ENCODE results near the gene FAM83E. TPM values are rescaled to one million over a fixed set of nuclear protein-coding genes. Genes with fewer than 3 reads are reported as not detected.
A peak's percentile ranks its signal among the peaks of the same experiment; 100 is the strongest.

The FAM83E gene
- total RNA-seq, 4 donors from 2014 or later, result 0.15 TPM; not detected in 3

GRCh38 chr19:48609571-48610108 lies 5.2 kb downstream of the FAM83E start:
- in situ Hi-C loops (cut with MboI; ENCODE audit: low sequenced_read_pairs in 4 of 4), result no loop called here
- no peak for TF ChIP-seq POLR2A (IDR thresholded peaks at IDR 0.05)
- TF ChIP-seq CTCF (IDR thresholded peaks at IDR 0.05 in 4 of 5, conservative IDR thresholded peaks at IDR 0.05 in 1 of 5), result no peak

GRCh38 chr19:48608798-48609263 lies 6.0 kb downstream of the FAM83E start:
- Histone ChIP-seq H3K4me1 (peaks cover 8 to 12% of the 10 kb centered on the region in 2 donors), H3K27me3 (no peaks in the 10 kb centered on the region), H3K27ac (no peak overlapping the region), H3K36me3 (no peaks in the 10 kb centered on the region), H3K4me3 (no peak overlapping the region), H3K9me3 (no peaks in the 10 kb centered on the region)
- no peak for DNase-seq
- no peak for ATAC-seq
- TF ChIP-seq CTCF (IDR thresholded peaks at IDR 0.05 in 4 of 5, conservative IDR thresholded peaks at IDR 0.05 in 1 of 5) (peak in 1 of 5 experiments; percentile 16), POLR2A (IDR thresholded peaks at IDR 0.05) (no peak)
- intact Hi-C loops (cut with DNase I; ENCODE audit: low total_unique reads), result no loop called here
- in situ Hi-C loops (cut with MboI; ENCODE audit: low sequenced_read_pairs in 4 of 4), result no loop called here

More at GRCh38 chr19:48609571-48610108, 5.2 kb downstream of the FAM83E start:
- Histone ChIP-seq H3K9me3 (no peaks in the 10 kb centered on the region), H3K27ac (no peak overlapping the region), H3K4me1 (peaks cover 8 to 20% of the 10 kb centered on the region in 2 donors), H3K4me3 (no peak overlapping the region), H3K36me3 (no peaks in the 10 kb centered on the region), H3K27me3 (no peaks in the 10 kb centered on the region)
- no peak for ATAC-seq
- no peak for DNase-seq
- intact Hi-C loops (cut with DNase I; ENCODE audit: low total_unique reads), result no loop called here

GRCh38 chr19:48607359-48607755 lies 7.5 kb downstream of the FAM83E start:
- Histone ChIP-seq H3K36me3 (no peaks in the 10 kb centered on the region), H3K4me1 (no peaks in the 10 kb centered on the region), H3K27ac (no peak overlapping the region), H3K9me3 (no peaks in the 10 kb centered on the region), H3K27me3 (no peaks in the 10 kb centered on the region), H3K4me3 (no peak overlapping the region)
- in situ Hi-C loops (cut with MboI; ENCODE audit: low sequenced_read_pairs in 4 of 4) (no loop called here), intact Hi-C loops (cut with DNase I; ENCODE audit: low total_unique reads) (no loop called here)
- ATAC-seq (no peak), DNase-seq (no peak)
- TF ChIP-seq POLR2A (IDR thresholded peaks at IDR 0.05) (no peak), CTCF (IDR thresholded peaks at IDR 0.05 in 4 of 5, conservative IDR thresholded peaks at IDR 0.05 in 1 of 5) (no peak)

- Histone ChIP-seq H3K27me3 (no peaks in the 10 kb centered on the region), H3K27ac (no peak within 1 kb of the TSS), H3K4me3 (no peak within 1 kb of the TSS), H3K36me3 (no peaks in the 10 kb centered on the region), H3K4me1 (no peaks in the 10 kb centered on the region), H3K9me3 (no peaks in the 10 kb centered on the region)
- intact Hi-C loops (cut with DNase I; ENCODE audit: low total_unique reads), result no loop called here
- ATAC-seq (no peak), DNase-seq (no peak)
- in situ Hi-C loops (cut with MboI; ENCODE audit: low sequenced_read_pairs in 4 of 4), result no loop called here
- TF ChIP-seq POLR2A (IDR thresholded peaks at IDR 0.05), result no peak
- no peak for TF ChIP-seq CTCF (IDR thresholded peaks at IDR 0.05 in 4 of 5, conservative IDR thresholded peaks at IDR 0.05 in 1 of 5)
Observed at GRCh38 chr19:48606463-48607358, 8.2 kb downstream of the FAM83E start, which contains the start of gene SPACA4. SPACA4 (plus strand) TSS chr19:48606742; CDS start chr19:48606979, 237 bp downstream.
